HG02870 (cell line): ENCODE data around the gene MSANTD2.
"Not testable (repeated sequence)": the region's sequence is repeated elsewhere in the genome, so short reads cannot be mapped to it uniquely, and the experiment has no call there.

ENCODE experiments used
- ATAC-seq: cut with Tn5 transposase; IDR thresholded peaks from one replicate; pipeline ENCODE4 v1.9.1; 2021; ENCODE audit warnings: mild to moderate bottlenecking, moderate library complexity; ENCODE audit not compliant: unreplicated experiment

The MSANTD2 gene

DNA sequence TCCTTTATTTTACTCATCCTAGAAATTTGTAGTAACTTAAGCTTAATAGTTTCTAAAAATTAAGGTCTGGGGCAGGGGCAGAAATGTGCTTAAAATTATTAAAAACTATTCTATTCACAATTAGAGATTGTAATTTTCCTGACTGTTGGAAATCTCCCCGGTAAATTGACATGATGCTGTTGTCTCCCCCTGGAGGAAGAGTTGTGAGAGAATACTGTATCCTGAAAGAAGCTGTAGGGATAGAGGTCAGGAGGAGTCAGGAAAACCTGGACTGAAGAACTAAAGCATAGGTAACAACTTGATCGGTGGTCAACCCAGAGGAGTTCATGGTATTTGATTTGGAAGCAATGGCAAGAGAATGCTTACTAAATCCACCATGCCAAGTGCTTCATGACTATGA, 21.9 kb downstream of the MSANTD2 start:
- no peak for ATAC-seq

DNA sequence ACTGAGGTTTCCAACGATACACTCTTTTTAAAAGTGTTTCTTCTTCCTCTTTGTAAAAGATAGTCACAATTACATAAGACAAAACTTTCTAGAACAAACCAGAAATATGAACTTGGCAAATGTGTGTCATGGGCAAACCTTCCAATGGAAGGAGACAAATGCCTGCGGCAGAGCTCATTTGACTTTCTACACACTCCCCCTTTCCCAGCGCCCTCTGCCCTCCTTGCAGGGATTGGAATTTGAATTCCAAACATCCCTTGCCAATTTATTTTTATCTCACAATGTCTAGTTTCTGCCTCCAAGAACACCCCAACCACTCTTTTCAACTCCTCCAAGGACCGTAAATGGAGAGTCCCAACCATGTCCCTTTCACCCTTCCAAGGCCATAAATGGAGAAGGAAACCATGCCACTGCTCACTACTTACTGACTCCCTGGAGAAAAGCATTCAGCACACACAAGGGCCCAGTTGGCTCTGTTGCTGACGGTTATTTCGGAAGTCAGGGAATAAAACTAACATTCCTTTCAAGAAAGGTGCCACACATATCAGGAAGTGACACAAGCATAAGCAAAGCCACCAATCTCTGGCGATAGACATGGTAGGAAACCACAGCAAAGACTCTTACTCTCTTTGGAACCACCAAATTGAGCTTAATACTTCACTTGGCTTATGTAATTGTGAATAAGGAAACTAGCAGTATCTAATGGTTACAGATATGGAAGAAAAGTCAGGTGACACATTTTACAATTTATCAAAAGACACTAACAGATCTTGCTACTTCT, 23.2 kb downstream of the MSANTD2 start:
- no peak for ATAC-seq

DNA sequence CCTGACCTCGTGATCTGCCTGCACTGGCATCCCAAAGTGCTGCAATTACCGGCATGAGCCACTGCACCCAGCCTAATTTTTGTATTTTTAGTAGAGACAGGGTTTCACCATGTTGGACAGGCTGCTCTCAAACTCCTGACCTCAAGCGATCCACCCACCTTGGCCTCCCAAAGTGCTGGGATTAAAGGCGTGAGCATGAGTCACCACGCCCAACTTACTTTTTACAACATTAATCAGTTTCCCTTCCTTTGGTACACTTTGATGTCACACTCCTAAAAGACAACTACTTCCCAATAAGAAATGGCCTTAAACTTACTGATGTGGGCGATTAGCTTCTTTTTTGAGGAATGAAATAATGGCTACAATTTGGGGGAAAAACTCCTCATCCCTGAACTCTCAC, 29.2 kb downstream of the MSANTD2 start:
- ATAC-seq = not testable (repeated sequence)

DNA sequence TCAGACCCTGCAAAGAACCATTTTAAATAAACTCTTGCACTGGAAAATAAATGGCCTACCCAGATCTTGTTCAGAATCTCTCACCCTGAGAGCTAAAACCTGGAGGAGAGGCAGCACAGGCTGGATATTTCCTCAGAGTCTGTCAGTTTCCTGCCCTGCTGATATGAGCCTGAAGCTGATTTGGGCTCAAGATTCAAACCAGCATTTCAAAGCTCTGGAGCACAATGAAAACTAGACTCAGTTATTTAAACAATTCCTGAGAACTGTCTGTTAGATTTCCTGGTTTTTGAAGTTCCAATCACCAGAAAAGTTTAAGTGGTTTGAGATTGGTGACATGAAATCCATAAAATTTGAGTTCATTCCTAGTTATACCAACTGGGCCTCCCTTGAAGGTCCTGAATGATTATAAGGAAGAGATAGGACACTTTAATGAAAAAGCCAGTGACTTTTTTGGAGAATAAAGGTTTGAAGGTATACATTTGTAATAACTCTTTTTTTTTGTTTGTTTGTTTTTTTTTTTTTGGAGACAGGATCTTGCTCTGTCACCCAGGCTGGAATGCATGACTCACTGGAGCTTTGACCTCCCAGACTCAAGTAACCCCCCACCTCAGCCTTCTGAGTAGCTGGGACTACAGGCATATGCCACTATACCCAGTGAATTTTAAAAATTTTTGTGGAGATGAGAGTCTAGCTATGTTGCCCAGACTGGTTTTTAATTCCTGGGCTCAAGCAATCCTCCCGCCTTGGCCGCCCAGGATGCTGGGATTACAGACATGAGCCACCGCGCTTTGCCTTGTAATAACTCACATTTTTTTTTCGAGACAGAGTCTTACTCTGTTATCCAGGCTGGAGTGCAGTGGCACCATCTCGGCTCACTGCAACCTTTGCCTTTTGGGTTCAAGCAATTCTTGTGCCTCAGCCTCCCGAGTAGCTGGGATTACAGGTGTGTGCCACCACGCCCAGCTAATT, 30.1 kb downstream of the MSANTD2 start:
- ATAC-seq = no peak

DNA sequence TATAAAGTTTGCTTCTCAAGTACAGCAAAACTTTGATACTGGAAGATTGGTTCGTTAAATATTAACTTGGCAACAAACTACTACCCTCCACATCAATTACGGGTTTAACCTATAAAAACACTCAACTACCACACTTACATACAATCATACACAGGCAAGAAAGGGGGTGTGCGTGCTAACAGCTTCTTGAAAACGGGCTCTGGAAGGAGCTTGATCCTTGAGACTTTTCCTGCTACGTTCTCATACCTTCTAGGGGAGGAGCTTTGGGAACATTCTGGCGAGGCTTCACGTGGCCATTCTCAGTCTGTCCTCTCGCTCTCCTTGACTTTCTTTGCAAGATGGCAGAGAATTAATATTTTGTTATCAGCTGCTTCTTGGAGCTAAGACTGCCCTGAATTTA, 31.3 kb downstream of the MSANTD2 start:
- no peak for ATAC-seq

DNA sequence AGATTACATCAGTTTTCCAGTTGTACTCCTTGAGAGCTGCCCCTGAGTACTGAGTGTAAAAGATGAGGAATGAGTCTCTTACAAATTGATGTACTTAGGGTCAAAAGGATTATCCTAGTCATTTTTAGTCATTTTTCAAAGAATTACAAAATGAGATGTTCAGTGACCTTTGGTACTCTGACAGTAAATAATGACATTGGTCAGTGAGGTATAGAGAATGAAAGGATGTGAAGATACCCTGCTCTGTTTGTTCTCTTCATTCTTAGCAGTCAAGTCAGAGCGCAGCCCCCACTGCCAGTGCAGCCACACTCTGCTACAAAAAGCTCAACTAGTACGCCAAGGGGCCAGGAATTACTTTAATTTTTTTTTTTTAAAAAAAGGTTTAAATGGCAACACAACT, 34.0 kb downstream of the MSANTD2 start:
- ATAC-seq = no peak

DNA sequence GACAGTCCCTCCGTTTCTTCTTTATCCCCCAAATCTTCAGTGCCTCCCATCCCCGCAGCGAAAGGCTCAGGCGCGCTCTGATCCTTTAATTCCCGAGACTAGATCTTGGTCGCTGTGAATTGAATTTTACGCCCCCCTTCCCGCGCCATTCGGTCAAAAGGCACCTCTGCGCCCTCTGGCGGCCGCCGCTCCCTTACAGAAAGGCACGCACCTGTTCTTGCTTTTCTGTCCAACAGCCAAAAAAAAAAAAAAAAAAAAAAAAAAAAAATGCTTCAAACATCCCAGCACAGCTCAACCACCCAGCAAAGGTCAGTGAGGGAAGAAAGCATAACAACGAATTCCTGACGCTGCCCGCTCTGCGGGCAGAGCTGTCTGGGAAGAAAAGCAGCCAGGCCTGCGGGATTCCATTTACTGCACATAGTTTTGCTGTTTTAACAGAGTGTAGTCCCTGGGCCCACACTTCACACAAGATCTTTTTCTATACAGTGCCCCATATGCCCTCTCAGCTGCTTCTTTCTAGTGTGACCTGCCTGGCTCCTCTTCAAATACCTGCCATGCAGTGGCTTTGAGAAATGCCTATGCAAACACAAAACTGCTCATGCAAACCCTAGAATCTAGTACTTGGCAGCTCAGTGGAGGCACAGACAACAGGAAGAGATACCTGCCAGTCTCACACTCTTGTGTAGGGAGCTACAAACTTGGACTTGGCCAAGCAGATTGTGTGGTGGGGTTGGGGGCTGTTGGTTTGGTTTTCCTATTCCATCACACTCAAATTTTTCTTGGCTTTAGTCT, 36.9 kb downstream of the MSANTD2 start:
- ATAC-seq = peak; percentile 30

DNA sequence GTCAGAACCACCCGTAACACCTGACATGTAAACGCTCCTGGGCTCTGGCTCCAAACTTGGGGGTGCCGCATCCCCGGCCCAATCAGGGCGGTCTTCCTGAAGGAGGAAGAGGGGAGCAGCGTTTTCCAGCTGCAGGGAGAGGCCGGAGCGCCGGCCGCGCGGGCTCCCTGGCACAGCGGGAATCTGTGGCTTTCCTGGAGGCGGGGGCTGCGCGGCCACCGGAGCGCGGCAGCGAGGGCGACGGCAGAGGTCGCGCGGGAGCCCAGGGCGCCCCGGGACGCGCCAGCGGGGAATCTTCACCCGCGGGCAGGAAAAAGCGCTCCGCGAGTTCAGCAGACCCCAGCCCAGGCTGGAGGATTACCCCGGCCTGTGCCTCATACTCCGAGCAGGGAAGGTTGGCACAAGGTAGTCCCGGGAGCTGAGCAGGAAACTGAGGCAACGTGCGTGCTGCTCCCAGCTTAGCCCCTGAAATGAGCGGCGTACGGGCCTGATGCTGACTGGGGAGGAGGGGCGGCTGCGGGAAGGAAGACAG, 37.5 kb downstream of the MSANTD2 start:
- ATAC-seq = peak; percentile 6

DNA sequence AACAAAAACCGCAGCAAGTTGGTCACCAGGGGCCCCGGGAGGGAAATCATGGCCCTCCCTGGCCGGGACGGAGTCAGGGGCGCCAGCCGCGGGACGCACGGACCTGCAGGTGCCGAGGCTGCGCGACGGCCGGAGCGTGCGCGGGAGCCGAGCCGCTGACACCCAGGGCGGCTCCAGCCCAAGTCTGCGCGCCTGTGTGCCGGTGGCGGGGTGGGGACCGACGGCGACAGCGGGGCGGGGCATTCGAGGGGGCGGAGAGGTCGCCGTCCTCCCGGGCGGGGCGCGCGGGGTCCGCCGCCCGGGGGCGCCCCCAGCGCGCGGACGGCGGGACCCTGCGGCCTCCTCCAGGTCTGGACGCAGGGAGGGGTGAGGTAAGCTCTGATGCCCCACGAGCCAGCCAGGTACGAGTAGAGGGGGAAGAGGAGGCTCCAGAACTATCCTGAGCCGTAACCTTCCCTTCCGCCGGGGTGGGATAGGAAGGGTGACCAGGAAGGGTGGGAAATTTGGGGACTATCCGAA, 38.0 kb downstream of the MSANTD2 start, which contains the start of gene ESAM:
ESAM (minus strand) TSS at position 186 of the 519 bp plus-strand sequence; CDS start at position 50, 136 bp downstream.
- peak; percentile 54 for ATAC-seq

DNA sequence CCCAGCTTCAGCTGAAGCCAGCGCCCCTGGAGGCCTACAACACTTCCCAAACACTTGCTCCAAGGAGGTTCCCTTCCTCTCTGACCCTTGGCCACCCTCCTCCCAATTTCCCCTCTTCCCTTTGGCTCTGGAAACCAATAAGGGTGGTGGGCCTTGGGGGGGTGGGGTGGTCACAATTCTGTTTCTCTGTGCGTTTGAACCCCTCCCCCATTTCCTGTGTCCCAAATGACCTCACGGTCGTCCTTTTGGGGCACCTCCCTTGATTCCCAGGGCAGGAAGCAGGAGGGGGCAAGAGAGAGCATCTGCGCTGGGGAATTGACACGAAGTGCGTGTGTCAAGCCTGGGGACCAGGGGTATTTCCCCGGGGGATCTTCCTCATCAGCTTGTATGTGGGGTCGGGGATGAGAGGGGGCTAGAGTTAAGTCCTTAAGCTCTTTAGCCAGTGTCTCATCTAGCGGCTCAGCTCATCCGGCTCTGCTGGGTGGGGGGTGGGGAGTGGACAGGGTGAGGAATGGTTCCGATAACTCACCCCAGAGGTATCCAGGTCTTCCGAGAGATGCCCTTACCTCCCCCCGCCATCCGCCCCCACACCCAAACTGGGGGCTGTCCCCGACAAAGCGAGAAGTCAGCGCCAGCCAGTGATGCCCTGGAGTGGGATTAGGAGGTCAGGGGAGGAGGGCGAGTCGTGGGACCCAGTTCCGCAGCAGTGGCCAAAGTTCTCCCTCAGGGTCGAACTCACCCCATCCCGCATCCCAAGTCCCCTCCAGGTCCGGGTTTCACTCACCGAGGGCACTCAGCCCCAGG, 38.7 kb downstream of the MSANTD2 start:
- peak; percentile 2 for ATAC-seq

DNA sequence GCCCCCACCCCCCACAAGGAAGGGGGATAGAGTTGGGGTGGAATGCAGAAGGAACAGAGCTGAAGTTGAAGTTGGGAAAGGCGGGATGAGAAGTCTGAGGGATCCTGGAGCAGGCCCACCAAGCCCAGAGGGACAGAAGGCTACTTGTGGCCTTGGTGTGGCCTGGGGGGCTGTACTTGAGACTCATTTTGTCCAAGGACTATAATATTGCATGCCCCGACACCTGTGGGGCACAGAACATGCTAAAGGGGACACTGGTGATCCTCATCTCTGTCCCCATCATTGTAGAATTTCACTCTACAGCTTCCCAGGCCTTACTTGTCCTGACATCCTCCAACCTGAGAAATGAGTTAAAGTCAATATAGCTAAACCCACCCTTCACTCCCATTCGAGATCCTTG, 39.4 kb downstream of the MSANTD2 start:
- ATAC-seq = no peak

DNA sequence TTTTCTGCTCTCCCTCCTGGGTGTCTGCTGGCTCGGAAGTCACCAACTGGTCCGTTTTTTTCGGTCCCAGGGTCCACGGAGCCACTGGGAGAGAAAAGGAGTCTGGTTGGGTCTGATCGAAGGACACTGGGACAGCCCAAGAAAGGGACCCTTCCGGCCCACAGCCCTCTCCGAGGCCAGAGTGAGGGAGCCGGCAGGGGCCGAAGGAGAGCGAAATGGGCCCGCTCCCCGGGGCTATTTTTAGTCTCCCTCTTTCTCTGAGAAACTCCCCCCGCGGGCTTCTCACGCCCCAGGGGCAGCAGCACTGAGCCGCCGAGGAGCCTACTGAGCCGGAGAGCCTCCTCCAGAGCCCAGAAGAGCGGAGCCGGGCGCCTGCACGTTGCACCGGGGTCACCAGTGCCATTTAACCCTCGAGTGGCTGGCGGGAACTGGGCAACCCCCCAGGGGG, 40.0 kb downstream of the MSANTD2 start:
- no peak for ATAC-seq

DNA sequence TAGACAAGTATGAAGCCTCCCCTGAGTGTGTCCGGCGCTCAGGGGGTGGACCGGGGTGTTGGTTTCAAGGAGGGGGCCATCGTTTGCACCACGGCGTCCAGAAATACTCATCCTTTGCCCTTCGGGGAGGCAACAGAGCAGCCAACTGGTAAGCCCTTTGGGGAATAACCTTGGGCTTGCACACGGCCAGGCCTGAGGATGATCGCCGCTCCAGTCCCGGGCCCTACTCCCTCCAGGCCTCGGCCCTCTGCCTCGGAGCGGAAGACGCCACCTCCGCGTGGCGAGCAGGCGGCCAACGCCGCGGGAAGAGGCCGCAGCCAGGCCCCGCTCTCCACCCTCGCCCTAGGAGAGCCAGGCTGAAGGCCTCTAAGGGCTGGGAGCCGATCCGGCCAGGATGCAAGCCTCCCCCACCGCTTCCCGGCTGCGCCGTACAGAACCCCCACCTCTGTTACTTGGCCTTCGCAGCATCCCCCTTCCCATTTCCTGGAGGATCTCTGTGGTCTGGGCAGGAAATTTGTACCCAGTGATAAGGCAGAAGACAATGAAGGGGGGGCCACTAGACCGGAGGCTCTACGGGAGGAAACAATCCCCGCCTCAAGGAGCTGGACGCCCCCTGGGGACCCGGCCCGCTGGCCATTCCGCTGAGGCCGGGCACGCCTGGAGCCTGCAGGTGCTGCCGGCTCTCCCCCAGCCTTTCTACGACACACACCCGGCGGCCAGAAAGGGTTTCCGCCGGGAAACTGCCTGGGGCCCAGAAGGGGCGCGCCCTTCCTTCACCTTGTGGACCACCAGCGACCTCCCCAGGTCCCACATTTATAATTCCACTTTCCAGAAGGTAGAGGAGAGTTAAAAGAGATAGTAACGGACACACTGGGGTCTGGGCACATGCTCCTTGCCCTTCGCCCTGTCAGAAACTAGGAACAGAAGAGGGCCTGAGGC, 40.7 kb downstream of the MSANTD2 start:
- ATAC-seq = no peak

DNA sequence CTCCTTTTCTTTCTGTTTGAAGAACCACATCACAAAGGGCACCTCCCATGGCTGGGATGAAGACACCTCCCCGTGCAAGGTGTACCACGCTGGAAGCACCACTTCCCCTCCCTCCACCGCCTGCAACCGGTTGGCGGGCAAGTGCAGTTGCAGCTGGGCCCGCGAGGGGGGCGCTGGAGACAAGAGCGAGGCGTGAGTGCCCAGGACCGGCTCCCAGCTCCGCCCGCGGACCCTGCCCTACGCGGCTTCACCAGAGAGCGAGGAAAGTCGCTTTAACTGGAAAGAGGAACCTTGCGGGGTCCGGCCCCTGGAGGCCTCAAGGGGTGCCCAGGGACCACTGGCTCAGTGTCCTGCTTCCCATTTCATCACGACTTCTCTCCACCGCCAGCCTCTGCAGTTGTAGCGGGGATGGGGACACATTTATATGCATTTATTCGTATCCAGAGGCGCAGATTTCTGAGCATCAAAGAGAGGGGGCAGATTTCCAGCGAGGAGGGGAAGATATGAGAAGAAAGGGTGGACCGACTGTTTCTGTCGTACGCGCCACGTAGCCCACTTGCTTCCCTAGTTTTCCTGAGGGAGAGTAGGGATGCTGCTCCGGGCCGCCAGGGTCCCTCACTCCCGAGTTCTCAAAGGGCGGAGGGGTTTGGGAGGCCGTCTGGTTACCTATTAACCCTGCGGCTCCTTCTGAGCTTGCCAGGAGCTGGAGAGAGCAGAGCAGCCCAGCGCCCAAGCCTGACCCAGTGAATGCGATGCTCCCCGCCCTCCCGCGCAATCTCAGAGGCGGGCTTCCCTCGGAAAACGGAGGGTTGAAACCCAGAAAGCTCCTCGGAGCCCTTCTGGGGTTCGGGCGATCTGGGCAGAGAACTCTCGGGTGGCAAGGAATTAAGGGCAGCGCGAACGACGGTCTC, 41.6 kb downstream of the MSANTD2 start:
- peak; percentile 36 for ATAC-seq

DNA sequence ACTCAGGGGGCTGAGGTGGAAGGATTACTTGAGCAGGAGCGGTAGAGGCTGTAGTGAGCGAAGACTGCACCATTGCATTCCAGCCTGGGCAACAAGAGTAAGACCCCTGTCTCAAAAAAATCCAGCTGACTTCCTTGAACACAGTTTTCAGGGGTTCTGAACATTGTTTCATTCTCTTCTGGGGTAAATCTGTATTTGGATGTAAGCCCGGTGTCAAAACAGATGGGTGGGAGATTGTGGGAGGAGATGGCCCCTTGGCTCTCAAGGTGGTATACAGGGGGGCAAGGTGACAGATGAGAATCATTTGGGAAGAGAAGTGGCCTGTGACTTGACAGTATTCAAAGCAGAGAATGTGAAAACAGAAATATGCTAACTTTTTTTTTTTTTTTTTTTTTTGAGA, 42.9 kb downstream of the MSANTD2 start:
- ATAC-seq = no peak

DNA sequence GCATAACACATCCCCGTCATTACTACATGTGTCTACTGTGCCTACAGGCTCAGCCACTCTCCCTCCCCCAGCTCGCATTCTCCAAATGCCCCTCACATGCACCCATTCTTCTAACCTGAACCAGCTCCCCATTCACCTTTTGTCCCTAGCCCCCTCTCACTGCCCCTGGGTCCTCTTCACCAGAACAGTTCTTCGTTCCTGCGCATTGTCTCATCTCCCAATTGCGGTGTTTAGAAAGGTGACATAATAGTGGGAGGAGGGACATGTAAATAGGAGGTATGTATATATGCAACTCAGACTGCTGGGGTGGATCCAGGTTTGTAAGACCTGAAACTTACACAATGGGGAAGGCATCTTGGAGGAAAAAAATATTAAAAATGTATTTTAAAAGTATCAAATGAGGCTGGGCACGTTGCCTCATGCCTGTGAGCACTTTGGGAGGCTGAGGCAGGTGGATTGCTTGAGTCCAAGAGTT, 43.4 kb downstream of the MSANTD2 start:
- no peak for ATAC-seq

DNA sequence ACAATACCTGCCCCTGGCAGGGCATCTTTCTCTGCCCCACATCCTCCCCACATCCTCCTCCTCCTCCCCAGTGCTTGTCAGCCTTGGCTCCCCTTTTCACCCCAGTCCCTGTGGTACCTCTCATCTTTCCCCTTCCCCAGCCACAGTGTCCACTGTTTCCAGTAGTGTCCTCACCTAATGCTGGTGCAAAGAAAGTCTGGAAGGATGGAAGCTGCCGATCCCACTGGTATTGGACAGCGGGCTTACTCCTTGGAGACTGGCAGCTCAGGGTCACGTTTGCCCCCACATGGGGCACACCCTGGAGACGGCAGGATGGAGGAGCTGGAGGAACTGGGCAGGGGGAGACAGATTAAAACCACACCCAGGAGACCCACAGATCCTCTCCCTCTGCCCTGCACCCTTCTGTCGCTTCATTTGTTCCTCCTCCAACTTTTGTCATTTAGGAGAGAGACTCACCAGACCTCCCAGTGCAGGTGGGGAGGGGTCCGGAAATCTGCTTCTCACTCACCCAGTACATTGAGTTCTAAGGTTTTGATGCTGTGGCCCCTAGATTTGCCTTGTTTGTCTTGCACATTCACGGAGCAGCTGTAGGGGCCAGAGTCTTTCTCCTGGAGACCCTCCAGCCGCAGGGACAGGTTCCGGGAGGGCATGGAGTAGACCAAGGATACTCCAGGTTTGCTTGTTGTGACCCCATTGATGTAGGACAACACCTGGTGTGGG, 44.0 kb downstream of the MSANTD2 start:
- ATAC-seq = no peak
